K562 (cell line): Measurements from ENCODE around the gene GRIPAP1. TPM values are rescaled to one million over a fixed set of nuclear protein-coding genes. Genes with fewer than 3 reads are reported as not detected.

ENCODE experiments used
- ATAC-seq: fragments of 200-7000 bp; cut with Tn5 transposase; 3 replicates; pipeline ENCODE4 v1.9.1; 2020; ENCODE audit warnings: moderate library complexity
- BruUV-seq: library from RNA; stranded (reverse); fragments of 400-500 nt; replicated peaks from 2 replicates; lab custom pipeline; 2021; lab: Mats Ljungman, UMichigan
- CTCF ChIA-PET: fragments of 300-600 bp; formaldehyde crosslinking; extraction: SDS; loops from one replicate; lab custom pipeline; 2021; ENCODE audit warnings: low intra/inter-chr PET ratio; lab: Yijun Ruan, JAX
- POLR2A ChIA-PET: fragments of 300-600, 350-650 bp; sonication (Branson Sonifier 250); formaldehyde crosslinking; extraction: SDS; loops from one replicate; lab custom pipeline; 2021; ENCODE audit warnings: antibody characterized with exemption, inconsistent platforms; lab: Yijun Ruan, JAX
- DNase-seq, 4 experiments: peaks; one replicate each; pipeline versions ENCODE4 v3.0.0 to v3.0.0-alpha.2; 2011 to 2018; ENCODE audit warnings: low spot score in 3 of 4, mixed read lengths in 3 of 4; ENCODE audit errors: extremely low read depth in 1 of 4
- FAIRE-seq: peaks from 2 replicates; lab custom pipeline; 2011; peaks lifted over from hg19 to GRCh38; lab: Jason Lieb, UNC
- H2AFZ ChIP-seq: 2 replicates; pipeline ENCODE4 v1.6.0; 2011; ENCODE audit warnings: low read depth, low read length, control low read depth, inconsistent platforms
- H3K27ac ChIP-seq: fragments of 200-600 bp; 3 replicates; pipeline ENCODE4 v1.8.0; 2011; ENCODE audit warnings: low read depth, mild to moderate bottlenecking, control low read depth, inconsistent platforms, low read length, moderate library complexity, mixed read lengths; ENCODE audit errors: extremely low read depth
- H3K27me3 ChIP-seq, 2 experiments: fragments of 300-600 bp in 1 of 2; 2 replicates in 1 of 2; 3 replicates in 1 of 2; pipeline versions ENCODE4 v1.6.0 to v1.8.0; 2011; ENCODE audit warnings: inconsistent platforms in 2 of 2, low read length in 2 of 2, mild to moderate bottlenecking in 1 of 2, mixed read lengths in 1 of 2, moderate library complexity in 1 of 2; ENCODE audit not compliant: control insufficient read depth in 2 of 2, insufficient read depth in 2 of 2
- H3K36me3 ChIP-seq: fragments of 300-600 bp; 3 replicates; pipeline ENCODE4 v1.8.0; 2011; ENCODE audit warnings: mild to moderate bottlenecking, low read length, inconsistent platforms; ENCODE audit not compliant: control insufficient read depth, insufficient read depth
- H3K4me1 ChIP-seq, 2 experiments: fragments of 200-600 bp in 1 of 2; replicated peaks in 1 of 2; 2 replicates in 1 of 2; 3 replicates in 1 of 2; pipeline versions ENCODE4 v1.5.1 to v1.8.0; 2011; ENCODE audit warnings: inconsistent platforms in 2 of 2, low read length in 2 of 2, mild to moderate bottlenecking in 1 of 2, mixed read lengths in 1 of 2, moderate library complexity in 1 of 2; ENCODE audit not compliant: control insufficient read depth in 2 of 2, insufficient read depth in 2 of 2
- H3K4me2 ChIP-seq: 2 replicates; pipeline ENCODE4 v1.6.1; 2011; ENCODE audit warnings: low read length, control low read depth, inconsistent platforms, mixed read lengths; ENCODE audit not compliant: insufficient read depth
- H3K4me3 ChIP-seq: fragments of 200-600 bp; sonication (generic), shearing (Covaris generic); 2 replicates; pipeline ENCODE4 v1.5.1; 2016; ENCODE audit warnings: control low read depth, inconsistent platforms
- H3K79me2 ChIP-seq: fragments of 200-600 bp; 3 replicates; pipeline ENCODE4 v1.8.0; 2011; ENCODE audit warnings: low read length, inconsistent platforms; ENCODE audit not compliant: control insufficient read depth, insufficient read depth
- H3K9ac ChIP-seq, 2 experiments: 2 replicates each; pipeline versions ENCODE4 v1.6.0 to v1.6.1; 2011; ENCODE audit warnings: low read depth in 2 of 2, low read length in 2 of 2, control low read depth in 1 of 2, inconsistent platforms in 1 of 2, mild to moderate bottlenecking in 1 of 2, mixed read lengths in 1 of 2; ENCODE audit not compliant: insufficient read depth in 1 of 2
- H3K9me1 ChIP-seq: one replicate; pipeline ENCODE4 v1.6.0; 2011; ENCODE audit warnings: inconsistent platforms, mild to moderate bottlenecking, low read length, moderate library complexity; ENCODE audit not compliant: control insufficient read depth, insufficient read depth
- H3K9me3 ChIP-seq: replicated peaks from 2 replicates; pipeline ENCODE4 v1.5.1; 2011; ENCODE audit warnings: low read depth, low read length, inconsistent platforms; ENCODE audit not compliant: control insufficient read depth, insufficient read depth
- H4K20me1 ChIP-seq: replicated peaks from 2 replicates; pipeline ENCODE4 v1.6.1; 2011; ENCODE audit warnings: low read length, inconsistent platforms, mixed read lengths; ENCODE audit not compliant: control insufficient read depth, insufficient read depth
- C11orf30 ChIP-seq: fragments of 450-650 bp; IDR thresholded peaks from 2 replicates; pipeline ENCODE4 v1.6.1; 2016; ENCODE audit warnings: low read depth, mild to moderate bottlenecking
- MBD2 ChIP-seq: sonication (generic); IDR thresholded peaks from 2 replicates; pipeline ENCODE4 v1.6.1; 2016; ENCODE audit warnings: low read depth, borderline replicate concordance
- NRF1 ChIP-seq, 2 experiments: fragments of 450-650 bp; IDR thresholded peaks in 1 of 2; conservative IDR thresholded peaks in 1 of 2; 2 replicates each; pipeline ENCODE4 v1.6.1; 2014; ENCODE audit warnings: mild to moderate bottlenecking in 2 of 2
- SMAD4 ChIP-seq: fragments of 250-450 bp; sonication (Bioruptor Pico); conservative IDR thresholded peaks from 2 replicates; pipeline ENCODE4 v1.8.0; 2021; ENCODE audit warnings: inconsistent platforms, mild to moderate bottlenecking, moderate library complexity
- STAG1 ChIP-seq: sonication (generic); formaldehyde crosslinking; IDR thresholded peaks from 2 replicates; pipeline ENCODE4 v1.5.0; 2020; ENCODE audit warnings: missing genetic modification reagents, borderline replicate concordance
- U2AF2 ChIP-seq: fragments of 200-400 bp; formaldehyde crosslinking; optimal IDR thresholded peaks from 2 replicates; pipeline ENCODE3; 2017; ENCODE audit warnings: low read depth, mild to moderate bottlenecking, low read length
- WGBS: fragments of 100-300 bp; shearing (Covaris generic); methylation state at CpG from one replicate; pipeline ENCODE4 v1.1.6; 2016; ENCODE audit warnings: low coverage, mixed read lengths; ENCODE audit not compliant: insufficient coverage; ENCODE audit errors: missing lambda C conversion rate; 5-methylcytosine and 5-hydroxymethylcytosine counted together
- in situ Hi-C: fragments of 300-500 bp; cut with MboI; formaldehyde crosslinking; loops from 4 replicates; pipeline ENCODE4 v1.15.0; 2018; ENCODE audit warnings: inconsistent platforms, mixed read lengths
- intact Hi-C: fragments of 100-400 bp; cut with micrococcal nuclease; formaldehyde crosslinking; loops from 2 replicates; pipeline ENCODE4 v1.14.2; 2022
- polyA plus RNA-seq, 8 experiments: library from polyadenylated mRNA; depleted of rRNA in 4 of 8; stranded (reverse) in 5 of 8; unstranded in 3 of 8; fragments of >200 nt; fragmentation: Nextera tagmentation in 2 of 8; fragmentation: Illumina TruSeq in 1 of 8; extraction: Ambion mirVana in 2 of 8; extraction: Trizol in 1 of 8; gene quantifications; 2 replicates each; pipeline versions ENCODE4 v1.2.1 to v1.2.3, GENCODE V29; 2011 to 2014; ENCODE audit warnings: inconsistent platforms in 1 of 8, missing spikeins in 1 of 8
- total RNA-seq, 7 experiments: library from RNA; depleted of rRNA in 6 of 7; stranded (reverse); fragments of >200 nt in 6 of 7; fragmentation: Illumina TruSeq in 2 of 7; extraction: Trizol in 2 of 7; gene quantifications; 2 replicates each; pipeline versions ENCODE4 v1.2.1 to v1.2.3, GENCODE V29; 2011 to 2021; ENCODE audit warnings: low replicate concordance in 1 of 7
- TF ChIP-seq, protein P1 (sequence below): fragments of 250-450 bp; sonication (Bioruptor Pico); IDR thresholded peaks from 2 replicates; pipeline ENCODE4 v1.4.0; 2020

GRIPAP1 gene
- total and polyA plus RNA-seq, 9 of the 15 experiments (the other 6 are each of a cell fraction or from before 2014, with no cell fraction given) = 4.1 to 41.6 (median 24.0) TPM

DNA sequence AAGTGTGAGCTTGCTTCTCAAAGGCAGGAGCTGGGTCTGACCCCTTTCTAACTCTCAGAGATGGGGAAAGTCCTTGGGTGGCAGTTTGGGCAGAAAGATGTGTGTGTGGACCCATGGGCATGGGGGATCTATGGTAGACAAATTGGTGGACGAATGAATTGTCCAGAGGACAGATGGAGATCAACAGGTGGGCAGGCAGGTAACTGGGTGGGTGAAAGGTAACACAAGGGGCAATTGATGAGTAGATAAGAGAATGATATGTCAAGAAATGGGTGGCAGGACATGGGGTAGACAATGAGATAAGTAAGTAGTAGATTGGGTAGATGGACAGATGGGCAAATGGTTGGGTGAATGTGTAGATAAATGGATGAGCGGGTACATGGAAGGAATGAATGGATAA lies 27.5 kb downstream of the GRIPAP1 start:
- Histone ChIP-seq H2AFZ (no peak overlapping the region), H3K4me1 (peaks cover 11 to 23% of the 10 kb centered on the region in 2 experiments; a peak in 4 of 5 replicates), H3K27ac (no peak overlapping the region), H3K79me2 (no peaks in the 10 kb centered on the region), H3K4me2 (no peak overlapping the region), H3K9me1 (no peaks in the 10 kb centered on the region), H3K4me3 (no peak overlapping the region), H4K20me1 (no peaks in the 10 kb centered on the region), H3K9ac (no peak overlapping the region), H3K27me3 (no peaks in the 10 kb centered on the region), H3K9me3 (no peaks in the 10 kb centered on the region), H3K36me3 (peaks cover 26% of the 10 kb centered on the region; the same call in 2 of the 3 replicates)
- WGBS = 70% methylated on average over 2 of the region's 2 CpGs
- CTCF ChIA-PET = no interaction called here
- TF ChIP-seq STAG1 (no peak), NRF1 (conservative IDR thresholded peaks at IDR 0.05 in 1 of 2, IDR thresholded peaks at IDR 0.05 in 1 of 2) (no peak), U2AF2 (no peak), C11orf30 (no peak), MBD2 (no peak), SMAD4 (CRISPR knock-in tag) (no peak)
- TF ChIP-seq, protein P1, sequence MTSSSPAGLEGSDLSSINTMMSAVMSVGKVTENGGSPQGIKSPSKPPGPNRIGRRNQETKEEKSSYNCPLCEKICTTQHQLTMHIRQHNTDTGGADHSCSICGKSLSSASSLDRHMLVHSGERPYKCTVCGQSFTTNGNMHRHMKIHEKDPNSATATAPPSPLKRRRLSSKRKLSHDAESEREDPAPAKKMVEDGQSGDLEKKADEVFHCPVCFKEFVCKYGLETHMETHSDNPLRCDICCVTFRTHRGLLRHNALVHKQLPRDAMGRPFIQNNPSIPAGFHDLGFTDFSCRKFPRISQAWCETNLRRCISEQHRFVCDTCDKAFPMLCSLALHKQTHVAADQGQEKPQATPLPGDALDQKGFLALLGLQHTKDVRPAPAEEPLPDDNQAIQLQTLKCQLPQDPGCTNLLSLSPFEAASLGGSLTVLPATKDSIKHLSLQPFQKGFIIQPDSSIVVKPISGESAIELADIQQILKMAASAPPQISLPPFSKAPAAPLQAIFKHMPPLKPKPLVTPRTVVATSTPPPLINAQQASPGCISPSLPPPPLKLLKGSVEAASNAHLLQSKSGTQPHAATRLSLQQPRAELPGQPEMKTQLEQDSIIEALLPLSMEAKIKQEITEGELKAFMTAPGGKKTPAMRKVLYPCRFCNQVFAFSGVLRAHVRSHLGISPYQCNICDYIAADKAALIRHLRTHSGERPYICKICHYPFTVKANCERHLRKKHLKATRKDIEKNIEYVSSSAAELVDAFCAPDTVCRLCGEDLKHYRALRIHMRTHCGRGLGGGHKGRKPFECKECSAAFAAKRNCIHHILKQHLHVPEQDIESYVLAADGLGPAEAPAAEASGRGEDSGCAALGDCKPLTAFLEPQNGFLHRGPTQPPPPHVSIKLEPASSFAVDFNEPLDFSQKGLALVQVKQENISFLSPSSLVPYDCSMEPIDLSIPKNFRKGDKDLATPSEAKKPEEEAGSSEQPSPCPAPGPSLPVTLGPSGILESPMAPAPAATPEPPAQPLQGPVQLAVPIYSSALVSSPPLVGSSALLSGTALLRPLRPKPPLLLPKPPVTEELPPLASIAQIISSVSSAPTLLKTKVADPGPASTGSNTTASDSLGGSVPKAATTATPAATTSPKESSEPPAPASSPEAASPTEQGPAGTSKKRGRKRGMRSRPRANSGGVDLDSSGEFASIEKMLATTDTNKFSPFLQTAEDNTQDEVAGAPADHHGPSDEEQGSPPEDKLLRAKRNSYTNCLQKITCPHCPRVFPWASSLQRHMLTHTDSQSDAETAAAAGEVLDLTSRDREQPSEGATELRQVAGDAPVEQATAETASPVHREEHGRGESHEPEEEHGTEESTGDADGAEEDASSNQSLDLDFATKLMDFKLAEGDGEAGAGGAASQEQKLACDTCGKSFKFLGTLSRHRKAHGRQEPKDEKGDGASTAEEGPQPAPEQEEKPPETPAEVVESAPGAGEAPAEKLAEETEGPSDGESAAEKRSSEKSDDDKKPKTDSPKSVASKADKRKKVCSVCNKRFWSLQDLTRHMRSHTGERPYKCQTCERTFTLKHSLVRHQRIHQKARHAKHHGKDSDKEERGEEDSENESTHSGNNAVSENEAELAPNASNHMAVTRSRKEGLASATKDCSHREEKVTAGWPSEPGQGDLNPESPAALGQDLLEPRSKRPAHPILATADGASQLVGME (CRISPR knock-in tag) = no peak
- DNase-seq = no peak
- POLR2A ChIA-PET = interaction anchor here (0.6 kb wide), 1 partner anchor 113 kb away, joined by 5 read pairs; no protein-coding TSS in a partner anchor
- no TSS peak for BruUV-seq
- no peak for FAIRE-seq
- no peak for ATAC-seq
- in situ Hi-C loops (loop anchor here (10.0 kb wide), 1 partner anchor 130 kb away; no protein-coding TSS in a partner anchor), intact Hi-C loops (no loop called here)
